Measurements from ENCODE around the gene C10orf62. TPM values are rescaled to one million over a fixed set of nuclear protein-coding genes. Genes with fewer than 3 reads are reported as not detected.
"Not testable (repeated sequence)": the region's sequence is repeated elsewhere in the genome, so short reads cannot be mapped to it uniquely, and the experiment has no call there.

The C10orf62 gene
- polyA plus RNA-seq, 12 donors = 0.18 to 0.20 (median 0.18) TPM; not detected in 9

- no peak for DNase-seq
Observed at GRCh38 chr10:97563337-97563736, 26.2 kb upstream of the C10orf62 start.

GRCh38 chr10:97564776-97565175, 24.7 kb upstream of the C10orf62 start:
- no peak for DNase-seq

- DNase-seq = no peak
Observed at GRCh38 chr10:97566336-97566996, 23.1 kb upstream of the C10orf62 start.

DNA sequence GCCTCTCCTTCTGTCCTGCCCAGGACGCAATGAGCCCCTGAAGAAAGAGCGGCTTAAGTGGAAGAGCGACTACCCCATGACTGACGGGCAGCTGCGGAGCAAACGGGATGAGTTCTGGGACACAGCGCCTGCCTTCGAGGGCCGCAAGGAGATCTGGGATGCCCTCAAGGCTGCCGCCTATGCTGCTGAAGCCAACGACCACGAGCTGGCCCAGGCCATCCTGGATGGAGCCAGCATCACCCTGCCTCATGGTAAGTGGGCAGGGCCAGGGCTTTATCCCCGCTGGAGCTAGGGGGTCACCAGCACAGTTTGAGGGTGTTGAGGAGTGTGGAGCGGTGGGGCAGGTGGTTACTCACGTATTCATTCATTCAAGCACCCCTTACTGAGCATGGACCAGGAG, 21.6 kb upstream of the C10orf62 start:
- no peak for DNase-seq

DNA sequence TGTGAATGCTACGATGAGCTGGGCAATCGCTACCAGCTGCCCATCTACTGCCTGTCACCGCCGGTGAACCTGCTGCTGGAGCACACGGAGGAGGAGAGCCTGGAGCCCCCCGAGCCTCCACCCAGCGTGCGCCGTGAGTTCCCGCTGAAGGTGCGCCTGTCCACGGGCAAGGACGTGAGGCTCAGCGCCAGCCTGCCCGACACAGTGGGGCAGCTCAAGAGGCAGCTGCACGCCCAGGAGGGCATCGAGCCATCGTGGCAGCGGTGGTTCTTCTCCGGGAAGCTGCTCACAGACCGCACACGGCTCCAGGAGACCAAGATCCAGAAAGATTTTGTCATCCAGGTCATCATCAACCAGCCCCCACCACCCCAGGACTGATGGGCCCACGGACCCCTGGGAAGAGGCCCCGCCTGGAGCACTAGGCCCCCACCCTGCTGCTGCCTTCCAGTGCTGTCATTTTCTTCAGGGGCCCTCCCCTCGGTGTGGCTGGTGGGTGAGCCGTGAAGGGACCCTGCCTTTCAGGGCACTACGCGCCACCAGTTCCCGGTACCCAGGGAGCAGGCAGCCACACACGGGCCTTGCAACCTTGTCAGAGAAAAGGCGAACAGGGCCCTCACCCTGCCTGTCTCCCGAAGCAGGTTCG, 19.3 kb upstream of the C10orf62 start:
- DNase-seq = no peak

GRCh38 chr10:97570789-97571471, 18.6 kb upstream of the C10orf62 start:
- no peak for DNase-seq

DNA sequence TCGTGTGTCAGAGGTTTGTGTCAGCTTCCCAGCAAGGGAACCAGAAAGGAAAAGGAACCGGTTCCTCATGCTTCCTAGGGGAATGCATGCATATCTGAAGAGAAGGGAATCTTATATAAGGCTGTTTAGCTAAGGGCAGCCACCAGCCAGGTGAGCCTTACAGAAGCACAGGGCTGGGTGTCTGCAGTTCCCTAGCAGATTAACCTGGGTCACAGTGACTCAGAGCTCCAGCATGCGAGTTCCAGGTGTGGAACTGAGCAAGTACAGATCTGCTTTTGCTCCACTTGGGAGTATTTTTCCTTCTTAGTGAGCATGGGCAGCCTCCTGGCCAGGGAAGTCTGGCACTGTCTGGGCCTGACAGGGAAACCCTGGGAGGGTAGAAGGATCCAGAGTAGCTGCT, 17.9 kb upstream of the C10orf62 start:
- DNase-seq = no peak

DNA sequence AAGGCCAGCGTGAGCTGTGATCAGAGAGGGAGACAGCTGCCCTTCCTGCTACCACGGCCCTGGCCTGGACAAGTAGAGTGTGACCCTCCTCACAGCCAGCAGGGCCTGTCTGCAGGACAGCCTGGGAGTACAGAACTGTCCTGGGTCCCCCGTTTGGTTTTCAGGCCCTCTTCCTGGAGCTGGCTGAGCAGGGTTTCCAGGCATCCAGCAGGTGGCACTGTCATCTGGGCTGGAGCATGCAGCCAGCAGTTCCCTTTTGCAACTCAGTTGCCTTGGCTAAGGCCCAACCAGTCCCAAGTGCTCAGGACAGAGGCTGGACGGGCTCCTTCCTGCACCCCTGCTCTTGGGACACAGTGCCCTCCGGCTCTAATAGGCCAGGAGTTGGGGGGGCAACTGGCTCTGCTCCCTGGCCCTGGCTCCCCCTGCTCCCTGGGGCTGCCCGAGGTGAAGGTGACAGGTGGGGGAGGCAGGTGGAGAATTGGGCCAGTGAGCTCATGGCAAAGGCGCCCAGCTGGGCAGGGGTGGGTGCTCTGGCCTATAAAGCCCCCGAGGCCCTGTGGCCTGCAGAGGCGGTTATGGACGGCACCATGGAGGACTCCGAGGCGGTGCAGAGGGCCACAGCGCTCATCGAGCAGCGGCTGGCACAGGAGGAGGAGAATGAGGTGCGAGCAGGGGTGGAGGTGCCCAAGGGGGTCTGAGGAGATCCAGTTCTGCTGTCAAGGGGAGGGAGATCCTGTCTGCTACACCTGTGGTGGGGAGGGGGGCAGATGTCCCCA, 17.1 kb upstream of the C10orf62 start, which contains the start of gene ANKRD2:
ANKRD2 (plus strand) TSS at position 566 of the 776 bp plus-strand sequence; CDS start at position 576, 10 bp downstream.
- DNase-seq = peak; percentile 72

DNA sequence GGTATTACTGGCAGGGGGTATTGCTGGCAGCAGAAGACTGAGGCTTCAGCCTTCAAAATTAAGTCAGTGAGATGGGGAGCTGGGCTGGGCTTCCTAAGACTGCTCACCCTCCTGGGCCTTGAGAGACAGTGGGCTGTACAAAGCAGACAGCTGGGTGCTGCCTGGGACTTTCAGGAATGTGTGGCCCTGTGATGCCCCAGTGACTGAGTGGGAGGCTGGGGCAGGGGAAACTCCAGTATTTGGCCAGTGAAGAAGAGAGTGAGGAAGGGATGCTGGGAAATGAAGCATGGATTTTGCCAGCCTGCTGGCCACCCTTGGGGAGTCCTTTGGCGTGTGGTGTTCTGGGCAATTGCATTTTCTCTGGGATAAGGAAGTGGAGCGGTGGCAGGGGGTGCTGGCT, 16.5 kb upstream of the C10orf62 start:
- no peak for DNase-seq

DNA sequence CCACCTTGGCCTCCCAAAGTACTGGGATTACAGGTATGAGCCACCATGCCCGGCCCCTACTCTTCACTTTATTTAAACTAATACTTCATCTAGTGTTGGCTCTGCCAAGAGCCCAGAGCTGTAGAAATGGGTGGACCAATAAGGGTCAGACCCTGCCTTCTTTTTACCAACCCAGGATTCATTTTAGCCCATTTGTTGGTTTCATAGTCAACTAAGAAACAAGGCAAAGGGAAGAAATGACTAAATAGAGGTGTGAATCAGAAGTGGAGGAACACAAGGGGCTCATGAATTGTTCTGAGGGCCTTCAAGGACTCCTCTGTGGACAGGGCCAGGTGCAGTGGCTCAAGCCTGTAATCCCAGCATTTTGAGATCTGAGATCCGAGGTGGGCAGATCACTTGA, 15.8 kb upstream of the C10orf62 start:
- DNase-seq = no peak

- DNase-seq = no peak
Observed at GRCh38 chr10:97574374-97575126, 15.0 kb upstream of the C10orf62 start.

- no peak for DNase-seq
Observed at GRCh38 chr10:97575127-97575668, 14.3 kb upstream of the C10orf62 start.

- not testable (repeated sequence) for DNase-seq
Observed at GRCh38 chr10:97576487-97576886, 13.0 kb upstream of the C10orf62 start.

- no peak for DNase-seq
Observed at GRCh38 chr10:97577701-97578100, 11.8 kb upstream of the C10orf62 start.

- no peak for DNase-seq
Observed at GRCh38 chr10:97578171-97578844, 11.2 kb upstream of the C10orf62 start.

- no peak for DNase-seq
Observed at GRCh38 chr10:97580421-97581367, 8.8 kb upstream of the C10orf62 start.

DNA sequence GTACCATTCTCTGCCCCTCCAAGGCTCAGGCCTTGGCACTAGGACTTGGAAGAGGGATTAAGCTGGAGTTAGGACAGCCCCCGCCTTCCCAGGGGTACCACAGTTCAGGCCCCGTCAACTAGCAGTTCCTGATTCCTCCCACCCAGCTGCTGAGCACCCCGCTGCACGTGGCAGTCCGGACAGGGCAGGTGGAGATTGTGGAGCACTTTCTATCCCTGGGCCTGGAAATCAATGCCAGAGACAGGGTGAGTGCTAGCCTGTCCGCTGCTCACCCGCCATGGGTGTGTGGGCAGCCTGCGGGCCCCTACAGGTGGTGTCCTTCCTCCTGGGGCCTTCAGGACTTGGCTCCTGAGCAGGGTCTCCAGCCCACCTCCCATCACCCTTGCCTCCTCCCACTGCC, 7.4 kb upstream of the C10orf62 start:
- DNase-seq = no peak

GRCh38 chr10:97583476-97583875, 6.0 kb upstream of the C10orf62 start:
- DNase-seq = no peak

- DNase-seq = no peak
Observed at GRCh38 chr10:97584060-97584797, 5.3 kb upstream of the C10orf62 start, which contains the start of gene HOGA1. HOGA1 (plus strand) TSS chr10:97584389; CDS start chr10:97584704, 315 bp downstream.
